Measurements from ENCODE around the gene C1orf52. TPM values are rescaled to one million over a fixed set of nuclear protein-coding genes. Genes with fewer than 3 reads are reported as not detected.

The C1orf52 gene
- total and polyA plus RNA-seq, 2 of the 13 experiments (the other 11 are each of a cell fraction or from before 2014, with no cell fraction given), result 19.4 to 27.4 TPM

DNA sequence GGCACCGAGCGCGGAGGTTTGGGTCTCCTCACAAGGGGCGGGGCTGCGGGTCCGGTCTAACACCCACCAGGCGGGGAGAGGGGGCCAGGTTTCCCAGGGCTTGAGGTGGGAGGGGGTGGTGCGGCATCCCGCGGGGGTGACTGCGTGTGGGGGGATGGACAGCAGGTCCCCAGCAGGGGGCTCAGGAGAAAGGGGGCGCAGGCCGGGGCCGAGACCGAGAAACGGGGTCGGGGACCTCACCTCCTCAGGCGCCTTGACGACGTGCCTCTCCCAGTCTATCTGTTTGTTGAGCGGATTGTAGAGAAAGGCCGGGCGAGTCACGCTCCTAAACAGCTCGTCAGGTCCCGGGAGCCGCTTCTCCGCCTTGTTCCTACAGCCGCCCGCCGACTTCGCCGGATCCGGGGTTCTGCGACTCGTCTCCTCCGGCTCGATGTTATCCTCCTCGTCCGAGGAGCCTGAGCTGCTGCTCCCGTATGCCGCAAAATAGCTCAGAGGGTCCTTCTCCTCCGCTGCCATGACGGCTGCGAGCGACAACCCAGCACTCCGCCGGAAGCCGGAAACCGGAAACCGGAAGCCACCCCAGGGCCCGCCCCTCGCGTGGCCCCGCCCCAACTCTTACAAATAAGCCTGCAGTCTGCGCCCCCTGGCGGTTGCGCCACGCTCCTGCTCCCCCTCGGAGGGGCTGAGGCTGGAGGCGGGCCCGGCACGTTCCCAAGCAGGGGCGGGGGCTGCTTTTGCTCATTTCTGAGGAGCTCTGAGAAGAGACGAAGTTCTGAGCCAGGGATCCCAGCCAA lies at the start of gene C1orf52 (continued):
- TF ChIP-seq ZNF546 (CRISPR knock-in tag; conservative IDR thresholded peaks at IDR 0.05) (no peak), MTF1 (CRISPR knock-in tag; IDR thresholded peaks at IDR 0.05) (0 out of 2 replicates have a peak, but pooled peaks have one; percentile 25), IRX3 (CRISPR knock-in tag; IDR thresholded peaks at IDR 0.05; ENCODE audit: borderline replicate concordance, low read depth) (no peak), ZNF33A (CRISPR knock-in tag; IDR thresholded peaks at IDR 0.05; ENCODE audit: borderline replicate concordance) (no peak), ZFY (CRISPR knock-in tag; IDR thresholded peaks at IDR 0.05) (peak; percentile 61), CHD4 (IDR thresholded peaks at IDR 0.05; ENCODE audit: borderline replicate concordance, low read length) (no peak), SNRNP70 (IDR thresholded peaks at IDR 0.05; ENCODE audit: low read depth, low read length) (no peak), HHEX (CRISPR knock-in tag; IDR thresholded peaks at IDR 0.05) (no peak), MXI1 (IDR thresholded peaks at IDR 0.05; ENCODE audit: borderline replicate concordance, low read depth, low read length) (peak; percentile 69; the same call in 1 of the 3 replicates), ZNF17 (CRISPR knock-in tag; IDR thresholded peaks at IDR 0.05) (no peak), GTF3A (CRISPR knock-in tag; conservative IDR thresholded peaks at IDR 0.05) (no peak), ZNF234 (CRISPR knock-in tag; conservative IDR thresholded peaks at IDR 0.05) (no peak), GLI4 (CRISPR knock-in tag; IDR thresholded peaks at IDR 0.05; ENCODE audit: borderline replicate concordance) (0 out of 2 replicates have a peak, but pooled peaks have one; percentile 42), MBD4 (IDR thresholded peaks at IDR 0.05; ENCODE audit: borderline replicate concordance, low read length) (no peak), ZFP82 (CRISPR knock-in tag; IDR thresholded peaks at IDR 0.05; ENCODE audit: borderline replicate concordance) (0 out of 2 replicates have a peak, but pooled peaks have one; percentile 31)
- TF ChIP-seq, protein P1, sequence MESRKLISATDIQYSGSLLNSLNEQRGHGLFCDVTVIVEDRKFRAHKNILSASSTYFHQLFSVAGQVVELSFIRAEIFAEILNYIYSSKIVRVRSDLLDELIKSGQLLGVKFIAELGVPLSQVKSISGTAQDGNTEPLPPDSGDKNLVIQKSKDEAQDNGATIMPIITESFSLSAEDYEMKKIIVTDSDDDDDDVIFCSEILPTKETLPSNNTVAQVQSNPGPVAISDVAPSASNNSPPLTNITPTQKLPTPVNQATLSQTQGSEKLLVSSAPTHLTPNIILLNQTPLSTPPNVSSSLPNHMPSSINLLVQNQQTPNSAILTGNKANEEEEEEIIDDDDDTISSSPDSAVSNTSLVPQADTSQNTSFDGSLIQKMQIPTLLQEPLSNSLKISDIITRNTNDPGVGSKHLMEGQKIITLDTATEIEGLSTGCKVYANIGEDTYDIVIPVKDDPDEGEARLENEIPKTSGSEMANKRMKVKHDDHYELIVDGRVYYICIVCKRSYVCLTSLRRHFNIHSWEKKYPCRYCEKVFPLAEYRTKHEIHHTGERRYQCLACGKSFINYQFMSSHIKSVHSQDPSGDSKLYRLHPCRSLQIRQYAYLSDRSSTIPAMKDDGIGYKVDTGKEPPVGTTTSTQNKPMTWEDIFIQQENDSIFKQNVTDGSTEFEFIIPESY (CRISPR knock-in tag; IDR thresholded peaks at IDR 0.05), result peak; percentile 66
- TF ChIP-seq, protein P2, sequence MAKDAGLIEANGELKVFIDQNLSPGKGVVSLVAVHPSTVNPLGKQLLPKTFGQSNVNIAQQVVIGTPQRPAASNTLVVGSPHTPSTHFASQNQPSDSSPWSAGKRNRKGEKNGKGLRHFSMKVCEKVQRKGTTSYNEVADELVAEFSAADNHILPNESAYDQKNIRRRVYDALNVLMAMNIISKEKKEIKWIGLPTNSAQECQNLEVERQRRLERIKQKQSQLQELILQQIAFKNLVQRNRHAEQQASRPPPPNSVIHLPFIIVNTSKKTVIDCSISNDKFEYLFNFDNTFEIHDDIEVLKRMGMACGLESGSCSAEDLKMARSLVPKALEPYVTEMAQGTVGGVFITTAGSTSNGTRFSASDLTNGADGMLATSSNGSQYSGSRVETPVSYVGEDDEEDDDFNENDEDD (CRISPR knock-in tag; IDR thresholded peaks at IDR 0.05; ENCODE audit: borderline replicate concordance), result no peak
- TF ChIP-seq, protein P3, sequence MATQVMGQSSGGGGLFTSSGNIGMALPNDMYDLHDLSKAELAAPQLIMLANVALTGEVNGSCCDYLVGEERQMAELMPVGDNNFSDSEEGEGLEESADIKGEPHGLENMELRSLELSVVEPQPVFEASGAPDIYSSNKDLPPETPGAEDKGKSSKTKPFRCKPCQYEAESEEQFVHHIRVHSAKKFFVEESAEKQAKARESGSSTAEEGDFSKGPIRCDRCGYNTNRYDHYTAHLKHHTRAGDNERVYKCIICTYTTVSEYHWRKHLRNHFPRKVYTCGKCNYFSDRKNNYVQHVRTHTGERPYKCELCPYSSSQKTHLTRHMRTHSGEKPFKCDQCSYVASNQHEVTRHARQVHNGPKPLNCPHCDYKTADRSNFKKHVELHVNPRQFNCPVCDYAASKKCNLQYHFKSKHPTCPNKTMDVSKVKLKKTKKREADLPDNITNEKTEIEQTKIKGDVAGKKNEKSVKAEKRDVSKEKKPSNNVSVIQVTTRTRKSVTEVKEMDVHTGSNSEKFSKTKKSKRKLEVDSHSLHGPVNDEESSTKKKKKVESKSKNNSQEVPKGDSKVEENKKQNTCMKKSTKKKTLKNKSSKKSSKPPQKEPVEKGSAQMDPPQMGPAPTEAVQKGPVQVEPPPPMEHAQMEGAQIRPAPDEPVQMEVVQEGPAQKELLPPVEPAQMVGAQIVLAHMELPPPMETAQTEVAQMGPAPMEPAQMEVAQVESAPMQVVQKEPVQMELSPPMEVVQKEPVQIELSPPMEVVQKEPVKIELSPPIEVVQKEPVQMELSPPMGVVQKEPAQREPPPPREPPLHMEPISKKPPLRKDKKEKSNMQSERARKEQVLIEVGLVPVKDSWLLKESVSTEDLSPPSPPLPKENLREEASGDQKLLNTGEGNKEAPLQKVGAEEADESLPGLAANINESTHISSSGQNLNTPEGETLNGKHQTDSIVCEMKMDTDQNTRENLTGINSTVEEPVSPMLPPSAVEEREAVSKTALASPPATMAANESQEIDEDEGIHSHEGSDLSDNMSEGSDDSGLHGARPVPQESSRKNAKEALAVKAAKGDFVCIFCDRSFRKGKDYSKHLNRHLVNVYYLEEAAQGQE (IDR thresholded peaks at IDR 0.05; ENCODE audit: borderline replicate concordance in 1 of 2, low read depth in 1 of 2, low read length in 2 of 2), result no peak; a peak in 1 of 4 replicates
- TF ChIP-seq, protein P4, sequence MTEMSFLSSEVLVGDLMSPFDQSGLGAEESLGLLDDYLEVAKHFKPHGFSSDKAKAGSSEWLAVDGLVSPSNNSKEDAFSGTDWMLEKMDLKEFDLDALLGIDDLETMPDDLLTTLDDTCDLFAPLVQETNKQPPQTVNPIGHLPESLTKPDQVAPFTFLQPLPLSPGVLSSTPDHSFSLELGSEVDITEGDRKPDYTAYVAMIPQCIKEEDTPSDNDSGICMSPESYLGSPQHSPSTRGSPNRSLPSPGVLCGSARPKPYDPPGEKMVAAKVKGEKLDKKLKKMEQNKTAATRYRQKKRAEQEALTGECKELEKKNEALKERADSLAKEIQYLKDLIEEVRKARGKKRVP (CRISPR knock-in tag; IDR thresholded peaks at IDR 0.05), result no peak
- TF ChIP-seq, protein P5, sequence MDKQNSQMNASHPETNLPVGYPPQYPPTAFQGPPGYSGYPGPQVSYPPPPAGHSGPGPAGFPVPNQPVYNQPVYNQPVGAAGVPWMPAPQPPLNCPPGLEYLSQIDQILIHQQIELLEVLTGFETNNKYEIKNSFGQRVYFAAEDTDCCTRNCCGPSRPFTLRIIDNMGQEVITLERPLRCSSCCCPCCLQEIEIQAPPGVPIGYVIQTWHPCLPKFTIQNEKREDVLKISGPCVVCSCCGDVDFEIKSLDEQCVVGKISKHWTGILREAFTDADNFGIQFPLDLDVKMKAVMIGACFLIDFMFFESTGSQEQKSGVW (CRISPR knock-in tag; IDR thresholded peaks at IDR 0.05; ENCODE audit: borderline replicate concordance), result no peak

Measured in HepG2 (cell line).